ENCODE data around the gene RAPH1.

RAPH1 gene

GRCh38 chr2:203366639-203367466 is 168.2 kb downstream of the RAPH1 start:
- DNase-seq (ENCODE audit: low read depth): no peak
- TF ChIP-seq MYC (IDR thresholded peaks at IDR 0.05; ENCODE audit: low read depth, low read length) (no peak), POLR2A (IDR thresholded peaks at IDR 0.05; ENCODE audit: extremely low read depth, insufficient read length) (no peak), MAX (IDR thresholded peaks at IDR 0.05; ENCODE audit: low read depth, low read length) (no peak), CTCF (IDR thresholded peaks at IDR 0.05; ENCODE audit: low read depth, low read length) (no peak)
- H3K4me3 ChIP-seq (ENCODE audit: low read depth, low read length): no peak overlapping the region

- no peak overlapping the region for H3K4me3 ChIP-seq (ENCODE audit: low read depth, low read length)
- no peak for TF ChIP-seq MYC (IDR thresholded peaks at IDR 0.05; ENCODE audit: low read depth, low read length)
- no peak for TF ChIP-seq CTCF (IDR thresholded peaks at IDR 0.05; ENCODE audit: low read depth, low read length)
- TF ChIP-seq POLR2A (IDR thresholded peaks at IDR 0.05; ENCODE audit: extremely low read depth, insufficient read length): no peak
- no peak for TF ChIP-seq MAX (IDR thresholded peaks at IDR 0.05; ENCODE audit: low read depth, low read length)
- DNase-seq (ENCODE audit: low read depth): no peak
Observed at GRCh38 chr2:203361922-203362321, 173.2 kb downstream of the RAPH1 start.

- no peak overlapping the region for H3K4me3 ChIP-seq (ENCODE audit: low read depth, low read length)
- no peak for TF ChIP-seq MYC (IDR thresholded peaks at IDR 0.05; ENCODE audit: low read depth, low read length)
Observed at GRCh38 chr2:203361495-203361894, 173.6 kb downstream of the RAPH1 start.

GRCh38 chr2:203360833-203361430 is 174.2 kb downstream of the RAPH1 start:
- H3K4me3 ChIP-seq (ENCODE audit: low read depth, low read length): no peak overlapping the region
- TF ChIP-seq POLR2A (IDR thresholded peaks at IDR 0.05; ENCODE audit: extremely low read depth, insufficient read length): no peak
- no peak for TF ChIP-seq MAX (IDR thresholded peaks at IDR 0.05; ENCODE audit: low read depth, low read length)
- no peak for TF ChIP-seq CTCF (IDR thresholded peaks at IDR 0.05; ENCODE audit: low read depth, low read length)
- TF ChIP-seq MYC (IDR thresholded peaks at IDR 0.05; ENCODE audit: low read depth, low read length): no peak
- no peak for DNase-seq (ENCODE audit: low read depth)

More at GRCh38 chr2:203361495-203361894, 173.6 kb downstream of the RAPH1 start:
- DNase-seq (ENCODE audit: low read depth): no peak

- no peak overlapping the region for H3K4me3 ChIP-seq (ENCODE audit: low read depth, low read length)
- DNase-seq (ENCODE audit: low read depth): no peak
- TF ChIP-seq CTCF (IDR thresholded peaks at IDR 0.05; ENCODE audit: low read depth, low read length) (no peak), MYC (IDR thresholded peaks at IDR 0.05; ENCODE audit: low read depth, low read length) (no peak), MAX (IDR thresholded peaks at IDR 0.05; ENCODE audit: low read depth, low read length) (no peak), POLR2A (IDR thresholded peaks at IDR 0.05; ENCODE audit: extremely low read depth, insufficient read length) (no peak)
Observed at GRCh38 chr2:203359450-203359849, 175.7 kb downstream of the RAPH1 start.

- TF ChIP-seq MAX (IDR thresholded peaks at IDR 0.05; ENCODE audit: low read depth, low read length) (no peak), POLR2A (IDR thresholded peaks at IDR 0.05; ENCODE audit: extremely low read depth, insufficient read length) (no peak), CTCF (IDR thresholded peaks at IDR 0.05; ENCODE audit: low read depth, low read length) (no peak)
- H3K4me3 ChIP-seq (ENCODE audit: low read depth, low read length): no peak overlapping the region
- DNase-seq (ENCODE audit: low read depth): no peak
Observed at GRCh38 chr2:203354966-203355365, 180.1 kb downstream of the RAPH1 start.

Data from NB4 (cell line).